ACHN (cell line): ENCODE data around the gene EGLN3.
A peak's percentile ranks its signal among the peaks of the same experiment; 100 is the strongest.

Source experiments
- DNase-seq: peaks from one replicate; pipeline ENCODE4 v3.0.0-alpha.2; 2015
- in situ Hi-C: cut with HindIII; loops from 2 replicates; pipeline ENCODE4 v1.10.0; 2017; ENCODE audit warnings: low sequenced_read_pairs, low pct_ligation_motif_present, low pct_unique_long_range_greater_than_20kb

EGLN3 gene

DNA sequence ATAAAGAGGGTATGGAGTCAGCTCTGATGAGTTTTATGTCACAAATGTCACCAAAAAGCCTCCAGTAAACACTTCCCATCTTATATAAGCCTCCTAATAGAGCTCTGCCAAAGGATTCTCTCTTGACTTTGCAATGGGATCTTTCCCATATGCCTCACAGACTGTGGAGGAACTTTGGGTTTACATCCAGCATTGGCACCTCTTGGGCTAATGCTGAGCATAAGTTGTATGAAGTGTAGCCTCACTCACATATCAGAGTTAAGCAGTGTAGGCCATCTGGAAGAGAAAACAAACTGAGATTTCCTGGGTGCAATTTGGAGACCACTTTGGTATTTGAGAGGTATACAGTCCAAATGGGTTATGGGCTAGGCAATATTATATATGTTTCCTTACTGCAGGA lies 24.9 kb downstream of the EGLN3 start:
- no peak for DNase-seq
- in situ Hi-C loops, result no loop called here

DNA sequence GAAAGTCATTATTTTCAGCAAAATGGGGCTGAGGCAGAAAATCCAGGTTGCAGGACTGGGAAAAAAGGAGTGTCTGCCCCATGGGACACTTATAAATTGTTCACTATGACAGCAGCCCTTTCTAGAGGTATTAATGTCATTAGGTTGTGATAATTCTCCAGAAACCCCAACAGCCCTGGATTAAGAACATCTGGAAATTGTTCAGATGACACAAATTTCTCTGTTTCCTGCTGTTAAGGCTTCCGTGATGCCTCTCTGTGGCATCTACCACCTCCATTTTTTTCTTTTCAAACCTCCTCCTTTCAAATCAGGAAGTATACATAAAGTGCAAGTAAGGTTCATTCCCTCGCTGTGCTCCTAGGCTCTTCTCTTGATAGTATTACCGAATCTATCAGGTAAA lies 25.6 kb downstream of the EGLN3 start:
- in situ Hi-C loops, result no loop called here
- no peak for DNase-seq

DNA sequence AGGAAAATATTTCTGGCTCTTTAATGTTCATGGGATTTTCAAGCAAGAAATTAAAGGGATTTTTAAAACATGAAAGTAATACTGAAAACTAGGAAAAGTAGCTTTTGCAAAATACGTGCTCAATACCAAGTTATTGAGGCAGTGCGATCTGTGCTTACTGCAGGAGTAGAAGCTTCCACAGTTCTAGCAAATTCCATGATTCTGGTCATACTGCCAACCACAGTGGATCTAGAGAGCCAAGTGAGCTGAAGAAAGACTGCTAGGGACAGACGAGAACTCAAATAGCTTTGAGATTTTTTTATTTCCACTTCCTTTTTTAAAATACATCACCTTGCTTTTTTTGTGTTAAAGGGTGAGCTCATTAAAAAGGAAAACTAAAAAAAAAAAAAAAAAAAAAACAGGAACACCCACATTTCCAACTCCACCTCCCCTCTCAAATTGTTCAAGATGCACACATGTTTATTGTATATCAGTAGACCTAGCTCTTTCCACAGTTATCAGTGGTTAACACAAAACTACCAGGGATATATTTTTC lies 26.2 kb downstream of the EGLN3 start:
- in situ Hi-C loops, result no loop called here
- DNase-seq, result no peak

DNA sequence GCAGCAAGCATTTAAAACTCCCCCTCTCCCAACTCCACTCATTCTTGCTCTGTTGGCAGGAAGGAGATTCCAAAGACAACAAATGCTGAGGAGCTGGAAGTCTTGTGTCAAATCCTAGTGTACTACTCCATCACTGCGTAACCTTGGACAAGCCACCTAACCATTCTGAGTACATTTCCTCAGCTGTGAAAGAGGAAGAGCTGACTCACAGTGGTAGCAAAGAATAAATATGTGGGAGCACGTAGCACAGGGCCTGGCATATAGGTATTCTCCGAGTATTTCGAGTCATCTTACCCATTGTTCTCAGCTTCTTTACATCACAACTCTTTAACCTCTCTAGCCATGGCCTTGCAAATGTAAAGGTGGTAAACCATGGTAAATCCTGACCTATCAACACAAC lies 28.7 kb downstream of the EGLN3 start:
- DNase-seq, result no peak
- in situ Hi-C loops, result no loop called here

DNA sequence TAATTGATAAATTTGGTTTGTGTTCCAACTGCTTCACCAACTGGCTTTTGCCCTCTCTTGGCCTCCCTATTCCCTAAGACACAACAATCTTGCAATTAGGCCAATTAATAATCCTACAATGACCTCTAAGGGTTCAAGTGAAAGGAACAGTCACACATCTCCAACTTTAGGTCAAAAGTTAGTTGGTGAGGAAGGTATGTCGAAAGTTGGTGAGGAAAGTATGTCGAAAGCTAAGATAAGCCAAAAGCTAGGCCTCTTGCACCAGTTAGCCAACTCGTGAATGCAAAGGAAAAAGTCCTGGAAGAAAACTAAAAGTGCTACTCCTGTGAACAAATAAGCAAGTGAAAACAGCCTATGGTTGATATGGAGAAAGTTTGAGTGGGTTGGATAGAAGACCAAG lies 32.6 kb downstream of the EGLN3 start:
- in situ Hi-C loops, result no loop called here
- no peak for DNase-seq

DNA sequence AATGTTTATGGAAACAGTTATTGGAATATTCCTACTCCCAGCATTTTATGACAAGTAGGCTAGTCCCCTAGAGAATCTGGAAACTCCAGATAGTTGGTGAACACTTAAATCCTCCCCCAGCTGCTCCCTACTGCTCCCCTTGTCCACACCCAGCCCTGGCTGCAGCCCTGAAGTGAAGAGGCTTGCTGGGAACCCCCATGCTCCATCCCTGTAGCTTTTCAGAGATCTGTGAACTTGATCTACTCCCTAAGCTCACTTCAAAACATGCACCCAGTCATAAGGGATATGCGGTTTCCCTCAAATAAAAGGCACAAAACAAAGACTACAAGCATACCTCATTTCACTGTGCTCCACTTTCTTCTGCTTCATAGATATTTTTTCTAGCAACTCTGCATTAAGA lies 33.2 kb downstream of the EGLN3 start:
- no peak for DNase-seq
- in situ Hi-C loops, result no loop called here

DNA sequence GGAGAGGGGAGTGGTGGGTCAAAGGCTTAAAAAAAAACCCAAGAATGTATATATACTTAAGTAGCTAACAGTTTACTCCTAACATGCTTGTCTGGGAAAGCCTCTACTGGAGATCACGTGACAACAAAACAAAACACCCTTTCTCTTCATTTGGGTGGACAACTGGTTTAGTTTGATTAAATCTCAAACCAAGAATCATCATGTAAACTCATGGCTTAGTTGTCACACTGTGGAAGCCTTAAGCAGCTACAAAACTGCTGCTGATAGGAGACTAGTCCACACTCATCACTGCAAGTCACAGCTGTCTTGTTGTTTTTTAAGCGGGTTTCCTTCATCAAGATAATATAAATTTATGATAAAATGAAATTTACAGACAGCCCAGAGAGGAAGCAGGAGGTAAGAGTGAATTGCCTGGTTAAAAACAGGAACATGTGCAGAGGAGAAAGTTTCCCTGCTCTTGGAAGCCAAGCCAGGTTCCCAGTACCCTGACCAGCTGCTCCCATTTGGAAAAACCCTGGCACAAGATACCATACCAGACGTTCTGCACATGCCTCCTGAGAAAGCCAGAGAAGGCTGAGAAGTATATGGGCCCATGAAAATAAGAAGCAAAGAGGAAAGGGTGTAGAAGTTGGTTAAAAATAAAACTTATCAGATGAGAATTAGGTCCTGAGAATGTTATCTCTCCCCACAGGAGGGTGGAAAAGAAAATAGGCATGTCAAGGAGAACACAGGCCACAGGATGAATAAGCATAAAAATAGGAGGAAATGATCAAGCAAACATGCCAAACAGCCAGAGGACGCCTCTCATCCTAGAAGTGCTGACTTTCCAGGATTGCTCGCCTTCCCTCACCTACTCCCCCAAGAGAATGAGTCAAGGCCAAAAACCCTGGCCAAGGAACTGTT lies 34.0 kb downstream of the EGLN3 start:
- DNase-seq, result no peak

DNA sequence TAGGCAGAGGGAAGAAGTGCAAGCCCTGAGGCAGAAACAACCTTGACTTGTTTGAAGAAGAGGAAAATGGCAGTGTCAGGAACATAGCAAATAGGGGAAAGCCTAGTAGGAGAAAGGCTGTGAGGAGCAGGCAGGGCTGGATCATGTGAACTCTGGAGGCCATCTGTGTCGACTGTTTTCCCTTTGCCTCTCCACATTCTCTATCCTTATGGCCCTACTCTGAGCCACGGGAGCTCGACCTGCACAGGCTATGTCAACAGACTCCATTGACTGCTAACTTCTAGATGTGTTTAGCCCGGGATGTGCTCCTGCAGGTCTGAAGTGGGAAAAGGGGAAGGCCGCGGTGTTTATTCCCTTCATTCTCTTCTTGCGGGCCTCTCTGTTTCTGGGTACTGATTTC lies 35.2 kb downstream of the EGLN3 start:
- DNase-seq, result no peak
- in situ Hi-C loops, result no loop called here

More for the DNA sequence above, 34.0 kb downstream of the EGLN3 start:
- in situ Hi-C loops, result no loop called here

DNA sequence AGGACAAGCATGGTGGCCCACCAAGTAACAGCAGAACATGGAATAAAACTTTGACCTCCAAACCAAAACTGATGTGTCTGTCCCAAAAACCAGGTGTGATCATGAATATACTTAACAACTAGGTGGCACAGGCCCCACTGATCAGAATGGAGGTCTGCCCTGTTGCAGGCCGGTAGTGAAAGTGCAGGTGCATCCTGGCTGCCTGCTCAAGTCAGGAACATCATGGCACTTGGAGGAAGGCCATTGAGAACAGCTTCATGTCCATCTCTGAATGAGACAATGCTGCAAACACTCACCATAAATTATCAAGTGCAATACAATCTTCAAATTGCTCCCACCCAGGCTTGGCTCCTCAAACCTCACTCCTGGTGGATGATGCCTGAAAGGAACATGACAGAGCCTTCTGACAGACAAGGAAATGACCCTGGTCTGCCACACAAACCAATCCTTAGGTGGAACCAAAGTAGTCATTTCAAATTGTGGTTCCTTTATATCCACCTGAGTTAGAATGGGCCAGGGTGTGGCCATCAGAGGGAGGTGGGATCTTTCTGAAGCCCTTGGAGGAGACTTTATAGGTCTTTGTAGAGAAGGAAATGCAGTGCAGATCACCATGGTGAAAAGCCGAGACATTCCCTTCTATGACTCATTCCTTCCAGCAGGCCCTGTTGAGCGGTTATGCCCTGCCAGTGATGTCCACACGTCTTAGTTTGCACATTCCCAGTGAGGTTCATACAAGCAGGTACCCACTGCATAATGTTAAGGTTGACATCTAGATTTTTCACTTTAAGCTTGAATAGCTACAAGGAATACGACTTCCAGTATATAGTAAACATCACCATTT lies 36.0 kb downstream of the EGLN3 start:
- DNase-seq, result peak; percentile 58
- in situ Hi-C loops, result no loop called here

DNA sequence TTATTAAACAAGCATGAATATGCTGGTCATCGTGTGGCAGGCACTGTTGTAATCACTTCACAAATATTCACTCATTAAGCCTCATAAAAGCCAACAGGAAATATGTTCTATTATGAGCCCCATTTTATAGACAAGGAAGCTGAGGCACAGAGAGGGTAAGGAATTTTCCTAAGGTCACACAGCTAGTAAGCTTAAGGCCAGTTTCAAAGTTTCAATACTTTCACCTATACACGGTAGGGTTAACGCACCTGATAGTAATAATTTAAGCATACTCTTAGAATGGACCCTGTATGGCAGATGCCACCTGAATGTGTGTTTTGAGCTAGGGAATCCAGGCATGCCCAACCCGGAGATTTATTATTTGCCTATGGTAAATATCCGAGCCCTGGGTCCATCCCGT lies 39.8 kb downstream of the EGLN3 start:
- in situ Hi-C loops, result no loop called here
- no peak for DNase-seq

DNA sequence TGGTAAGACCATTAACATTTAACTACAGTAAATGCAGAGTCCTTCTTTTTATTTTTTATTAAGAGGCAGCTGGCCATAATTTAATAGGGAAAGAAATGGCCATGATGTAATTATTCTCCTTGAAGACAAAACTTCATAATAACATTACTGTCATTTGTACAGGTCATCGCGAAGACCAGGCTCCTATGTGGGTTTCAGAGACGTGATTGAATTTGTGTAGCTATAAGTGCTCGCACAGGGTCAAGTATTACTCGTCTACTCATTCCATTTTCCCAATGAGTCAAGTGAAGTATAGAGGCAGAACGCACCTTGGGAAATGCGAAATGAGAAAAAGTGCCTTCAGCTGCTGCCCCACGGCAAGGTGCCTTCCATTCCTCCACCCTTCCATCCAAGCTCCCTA lies 40.4 kb downstream of the EGLN3 start:
- in situ Hi-C loops, result no loop called here
- DNase-seq, result no peak

DNA sequence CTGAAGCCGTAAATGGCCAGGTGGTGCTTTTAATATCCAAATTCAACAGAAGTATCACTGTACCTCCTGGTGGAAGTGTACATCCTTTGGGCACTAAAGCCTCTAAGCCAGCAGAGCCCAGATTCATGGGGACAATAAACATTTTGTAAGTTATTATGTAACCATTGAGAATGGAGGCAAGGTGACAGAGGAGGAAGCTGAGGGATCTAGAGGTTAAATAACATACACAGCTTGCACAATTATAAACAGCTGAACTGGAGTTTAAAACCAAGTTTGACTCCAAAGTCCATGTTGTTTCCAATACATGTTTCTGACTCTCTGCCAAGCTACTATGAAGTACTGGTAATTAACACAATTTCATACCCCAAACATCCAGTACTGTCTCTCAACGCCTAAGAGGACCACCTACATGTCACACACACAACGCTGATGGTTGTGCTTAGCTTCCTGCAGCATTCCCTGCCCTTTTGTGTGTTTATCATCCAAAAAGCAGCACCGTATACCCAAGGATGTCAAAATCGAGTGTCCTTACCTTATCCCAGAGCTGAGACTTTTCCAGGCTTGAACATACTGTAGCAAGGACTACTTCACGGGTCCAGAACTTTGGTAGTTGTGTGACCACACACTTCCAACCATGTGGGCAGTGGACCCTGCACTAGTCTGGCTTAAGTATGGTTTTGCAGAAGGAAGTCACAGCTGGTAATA lies 41.3 kb downstream of the EGLN3 start:
- in situ Hi-C loops, result no loop called here
- no peak for DNase-seq

DNA sequence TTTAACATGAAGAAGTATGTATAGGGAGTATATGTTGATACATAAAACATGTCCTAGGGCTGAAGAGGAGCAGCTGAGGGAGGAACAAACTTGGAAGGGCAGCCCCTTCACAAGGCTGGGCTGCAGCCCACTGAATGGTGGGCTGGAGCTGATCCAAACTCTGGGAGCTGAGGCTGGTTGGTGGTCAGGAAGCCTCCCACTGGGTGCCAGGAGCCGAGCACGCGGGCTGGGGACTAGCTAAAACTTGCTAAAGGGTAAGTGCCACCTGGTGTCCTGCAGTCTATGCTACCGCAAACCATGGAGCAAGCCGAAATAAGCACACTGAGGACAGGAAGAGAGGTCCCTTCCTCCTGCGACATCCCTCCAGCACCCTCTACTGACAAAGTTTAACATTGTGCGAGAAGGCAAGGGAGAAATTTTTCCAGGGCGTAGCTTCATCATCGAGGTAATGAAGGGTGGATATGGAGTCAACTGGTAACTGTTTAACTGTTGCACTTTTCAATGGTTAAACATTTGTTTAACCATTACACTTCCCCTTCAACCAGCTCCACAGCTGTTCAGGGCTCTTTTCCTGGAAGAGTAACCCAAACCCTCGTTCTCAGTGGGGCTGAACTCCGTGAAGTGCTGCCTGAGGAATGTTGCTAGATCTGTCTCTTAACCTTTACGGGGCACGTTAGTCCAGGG lies 42.2 kb downstream of the EGLN3 start:
- DNase-seq, result peak; percentile 40
- in situ Hi-C loops, result no loop called here

DNA sequence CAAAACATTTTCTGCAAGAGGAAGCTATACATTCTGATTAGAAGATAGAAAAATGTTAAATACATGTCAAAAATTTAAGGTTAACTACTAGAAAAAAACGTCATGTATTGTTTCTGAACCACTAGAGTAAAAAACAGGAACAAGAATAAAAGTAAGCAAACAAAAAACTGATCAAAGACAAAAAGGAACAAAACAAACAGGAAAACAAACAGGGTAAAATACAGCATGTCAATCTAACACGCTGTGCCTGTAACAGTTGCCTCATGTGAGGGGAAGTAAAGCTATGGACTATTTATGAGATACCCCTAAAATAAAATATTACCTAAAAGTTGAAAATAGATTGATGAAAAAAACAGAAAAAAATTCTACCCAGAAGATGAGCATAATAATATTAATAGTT lies 43.9 kb downstream of the EGLN3 start:
- in situ Hi-C loops, result no loop called here
- no peak for DNase-seq

DNA sequence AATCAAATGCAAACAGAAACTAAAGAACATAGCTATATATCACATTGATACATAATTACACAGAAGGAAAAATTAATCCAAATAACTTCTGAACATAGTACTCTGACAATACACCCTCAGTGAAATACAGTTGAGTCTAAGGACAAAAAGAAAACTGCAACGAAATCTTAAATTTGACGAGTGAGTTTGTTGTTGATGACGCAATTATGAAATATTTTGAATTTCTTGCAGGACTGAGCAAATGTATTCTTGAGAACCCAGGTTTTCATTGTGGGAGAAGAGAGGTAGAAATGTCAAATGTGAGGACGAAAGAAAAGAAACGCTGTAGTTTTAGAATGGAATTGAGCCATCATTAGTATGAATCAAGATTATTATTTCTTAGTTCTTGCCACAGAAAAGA lies 46.3 kb downstream of the EGLN3 start:
- DNase-seq, result no peak
- in situ Hi-C loops, result no loop called here

DNA sequence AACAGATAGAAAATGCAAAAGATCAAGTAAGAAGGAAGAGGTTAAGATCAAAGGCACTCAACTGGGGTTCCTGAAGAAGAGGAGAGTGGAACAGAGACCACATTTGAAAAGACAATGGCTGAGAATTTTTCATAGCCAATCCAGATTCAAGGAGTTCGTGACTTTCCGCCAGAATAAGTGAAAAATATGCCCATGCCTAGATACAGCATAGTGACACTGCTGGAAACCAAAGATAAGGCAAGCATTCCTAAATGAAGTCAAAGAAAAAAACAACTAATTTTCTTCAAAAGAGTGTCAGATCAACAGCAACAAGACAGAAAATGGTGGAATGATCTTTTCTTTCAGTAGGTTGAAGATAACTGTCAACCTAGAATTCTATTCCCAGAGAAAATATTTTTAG lies 47.5 kb downstream of the EGLN3 start:
- in situ Hi-C loops, result no loop called here
- DNase-seq, result no peak

DNA sequence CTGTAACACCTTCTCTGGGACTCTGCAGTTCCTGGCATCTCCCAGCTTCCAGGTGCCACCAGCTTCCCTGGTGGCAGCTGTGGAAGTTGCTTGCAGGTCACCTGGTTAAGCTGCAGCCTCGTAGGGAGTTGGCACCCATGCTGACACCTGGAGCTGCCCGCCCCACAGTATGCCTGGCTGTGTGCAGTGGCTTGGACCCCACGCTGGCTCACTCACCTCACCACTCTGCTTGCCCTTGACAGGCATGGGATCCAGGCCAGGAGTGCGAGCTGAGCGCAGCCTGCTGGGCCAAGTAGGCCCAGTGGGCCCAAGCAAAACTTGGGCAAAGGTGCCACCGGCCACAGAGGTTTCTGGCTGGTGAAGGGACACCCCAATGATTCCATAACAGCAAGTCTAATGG lies 48.5 kb downstream of the EGLN3 start:
- in situ Hi-C loops, result no loop called here
- DNase-seq, result no peak

DNA sequence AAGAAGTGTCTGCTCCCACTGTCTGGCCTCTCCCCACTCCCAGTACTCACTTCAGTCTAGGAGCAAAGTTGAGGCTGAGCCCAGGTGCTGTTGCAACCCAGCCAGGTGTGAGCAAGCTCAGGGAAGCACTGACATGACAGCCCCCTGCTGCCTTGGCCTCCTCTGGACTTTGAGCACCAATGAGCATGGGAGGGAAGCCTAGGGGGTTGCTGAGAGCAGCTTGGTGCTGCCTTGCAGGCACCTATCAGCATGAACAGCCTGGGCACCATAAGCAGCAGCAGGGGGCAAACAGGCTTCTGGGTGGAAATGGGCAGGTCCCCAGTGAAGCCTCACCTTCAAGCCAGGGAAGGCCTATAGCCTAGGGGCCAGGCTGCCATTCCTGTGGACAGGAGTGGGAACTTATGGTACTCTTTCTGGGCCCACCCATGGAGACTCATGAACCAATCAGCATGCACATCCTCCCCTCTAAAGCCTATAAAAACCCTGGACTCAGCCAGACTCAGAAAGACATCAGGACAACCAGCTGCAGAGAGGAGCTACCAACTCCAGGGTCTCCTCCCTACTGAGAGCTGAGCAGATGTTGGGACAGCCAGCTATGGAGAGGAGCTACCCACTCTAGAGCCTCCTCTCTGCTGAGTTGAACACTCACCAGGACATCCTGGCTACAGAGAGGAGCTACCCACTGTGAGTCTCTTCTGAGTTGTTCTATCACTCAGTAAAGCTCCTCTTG lies 49.3 kb downstream of the EGLN3 start:
- DNase-seq, result no peak
- in situ Hi-C loops, result no loop called here
